Measurements from ENCODE around the gene PCDH9. TPM values are rescaled to one million over a fixed set of nuclear protein-coding genes. Genes with fewer than 3 reads are reported as not detected.

PCDH9 gene
- total and polyA plus RNA-seq, 2 of the 4 experiments (the other 2 are of a cell fraction) = 2.2 to 10.2 TPM

GRCh38 chr13:67100730-67101129 lies 129.4 kb downstream of the PCDH9 start:
- ChIA-PET POLR2A (ENCODE audit: unreplicated experiment) (no interaction called here), CTCF (no interaction called here)
- H3K27ac ChIP-seq (ENCODE audit: insufficient read depth, low read length) = no peak overlapping the region
- H3K4me2 ChIP-seq (ENCODE audit: low read depth, low read length) = no peak overlapping the region
- H2BK5ac ChIP-seq (ENCODE audit: low read depth, low read length, poor library complexity, severe bottlenecking) = no peak overlapping the region
- no TSS peak for BruUV-seq (replicated peaks)
- H4K91ac ChIP-seq (ENCODE audit: insufficient read depth, low read depth, low read length) = no peak overlapping the region
- H3K14ac ChIP-seq (replicated peaks; ENCODE audit: low read depth, low read length) = no peak overlapping the region
- H3K9me3 ChIP-seq (ENCODE audit: control insufficient read depth, insufficient read depth, low read length) = no peaks in the 10 kb centered on the region
- no peaks in the 10 kb centered on the region for H3K9me1 ChIP-seq (ENCODE audit: insufficient read depth, low read length)
- H2AFZ ChIP-seq (replicated peaks; ENCODE audit: low read length, poor library complexity) = no peak overlapping the region
- no peak overlapping the region for H4K8ac ChIP-seq (ENCODE audit: low read depth in 2 of 2, low read length in 2 of 2)
- in situ Hi-C loops (cut with MboI; ENCODE audit: low sequenced_read_pairs) = no loop called here
- H3K27me3 ChIP-seq (ENCODE audit: control insufficient read depth, insufficient read depth, low read length) = no peaks in the 10 kb centered on the region
- no CpG with 5 or more reads among the region's 3 CpGs for WGBS, 2 experiments (ENCODE audit: extremely low coverage in 2 of 2, insufficient read length in 1 of 2)
- no peak overlapping the region for H3K23ac ChIP-seq (ENCODE audit: low read depth, low read length)
- H3K79me1 ChIP-seq (ENCODE audit: low read depth in 1 of 2, low read length in 2 of 2) = no peaks in the 10 kb centered on the region
- H3K4ac ChIP-seq (ENCODE audit: low read depth, low read length) = no peak overlapping the region
- no peak overlapping the region for H4K5ac ChIP-seq (ENCODE audit: low read depth, low read length)
- no peak overlapping the region for H3K4me3 ChIP-seq (ENCODE audit: insufficient read depth, low read depth, low read length)
- DNase-seq (no peak), ATAC-seq (ENCODE audit: low read depth) (no peak)
- no peak overlapping the region for H3K18ac ChIP-seq (ENCODE audit: low read depth, low read length)
- H2AK9ac ChIP-seq (replicated peaks; ENCODE audit: low read depth, low read length, poor library complexity) = no peak overlapping the region
- H2AK5ac ChIP-seq (ENCODE audit: low read depth, low read length) = no peak overlapping the region
- H2BK120ac ChIP-seq (ENCODE audit: low read depth, low read length) = no peak overlapping the region
- no peak overlapping the region for H2BK20ac ChIP-seq (ENCODE audit: low read depth, low read length)
- no peak for TF ChIP-seq SMC3 (IDR thresholded peaks at IDR 0.05; ENCODE audit: low read depth, low read length)
- TF ChIP-seq RAD21 (IDR thresholded peaks at IDR 0.05; ENCODE audit: low read length) = no peak
- no peak for TF ChIP-seq BHLHE40 (IDR thresholded peaks at IDR 0.05; ENCODE audit: low read depth, low read length)
- no peak for TF ChIP-seq MAFK (IDR thresholded peaks at IDR 0.05; ENCODE audit: low read depth, low read length)
- no peak for TF ChIP-seq CEBPB (IDR thresholded peaks at IDR 0.05; ENCODE audit: low read depth, low read length)
- TF ChIP-seq FOS (IDR thresholded peaks at IDR 0.05; ENCODE audit: low read depth, low read length) = no peak
- no peak for TF ChIP-seq NFE2L2 (IDR thresholded peaks at IDR 0.05; ENCODE audit: low read depth, low read length)
- no peak for TF ChIP-seq ELK1 (IDR thresholded peaks at IDR 0.05; ENCODE audit: borderline replicate concordance, low read depth, low read length)
- TF ChIP-seq POLR2A (IDR thresholded peaks at IDR 0.05; ENCODE audit: low read depth, low read length) = no peak
- no peak for TF ChIP-seq MAZ (IDR thresholded peaks at IDR 0.05; ENCODE audit: borderline replicate concordance, low read depth, low read length)
- no peak overlapping the region for H3K9ac ChIP-seq (ENCODE audit: low read depth, low read length)
- no peaks in the 10 kb centered on the region for H3K4me1 ChIP-seq (ENCODE audit: control insufficient read depth, insufficient read depth, low read length)
- no peak overlapping the region for H3K56ac ChIP-seq (ENCODE audit: extremely low read depth, insufficient read depth, low read length)
- no peak overlapping the region for H2BK15ac ChIP-seq (ENCODE audit: low read depth, low read length)
- intact Hi-C loops (cut with micrococcal nuclease) = no loop called here
- no peaks in the 10 kb centered on the region for H3K36me3 ChIP-seq (ENCODE audit: control insufficient read depth, insufficient read depth, low read length)
- no peaks in the 10 kb centered on the region for H4K20me1 ChIP-seq (ENCODE audit: insufficient read depth, low read length)
- dilution Hi-C loops (cut with HindIII; ENCODE audit: low sequenced_read_pairs, unreplicated experiment) = no loop called here

Data from IMR-90 (cell line).